Dedifferentiated amniotic fluid mesenchymal stem cell (primary cell): ENCODE data around the gene ASCC1.
"Not testable (repeated sequence)": the region's sequence is repeated elsewhere in the genome, so short reads cannot be mapped to it uniquely, and the experiment has no call there.

Source experiments
- DNase-seq: peaks from one replicate; pipeline ENCODE4 v3.0.0-alpha.2; 2016; ENCODE audit errors: extremely low spot score

ASCC1 gene

GRCh38 chr10:72170263-72170662 is 45.8 kb downstream of the ASCC1 start:
- no peak for DNase-seq

GRCh38 chr10:72167118-72167517 is 49.0 kb downstream of the ASCC1 start:
- DNase-seq = no peak

GRCh38 chr10:72164617-72165016 is 51.5 kb downstream of the ASCC1 start:
- DNase-seq = no peak

DNA sequence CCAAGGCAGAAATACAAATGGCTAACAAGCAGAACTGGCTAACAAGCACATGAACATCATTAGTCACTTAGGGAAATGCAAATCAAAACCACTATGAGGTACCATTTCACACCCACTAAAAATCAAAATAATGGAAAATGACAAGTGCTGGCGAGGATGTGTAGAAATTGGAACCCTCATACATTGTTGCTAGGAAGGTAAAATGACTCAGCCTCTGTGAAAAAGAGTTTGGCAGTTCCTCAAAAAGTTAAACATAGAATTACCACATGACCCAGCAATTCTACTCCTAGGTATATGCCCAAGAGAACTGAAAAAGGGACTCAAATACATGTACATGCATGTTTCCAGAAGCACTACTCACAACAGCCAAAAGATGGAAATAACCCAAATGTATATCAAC is 53.1 kb downstream of the ASCC1 start:
- DNase-seq = peak; percentile 42

DNA sequence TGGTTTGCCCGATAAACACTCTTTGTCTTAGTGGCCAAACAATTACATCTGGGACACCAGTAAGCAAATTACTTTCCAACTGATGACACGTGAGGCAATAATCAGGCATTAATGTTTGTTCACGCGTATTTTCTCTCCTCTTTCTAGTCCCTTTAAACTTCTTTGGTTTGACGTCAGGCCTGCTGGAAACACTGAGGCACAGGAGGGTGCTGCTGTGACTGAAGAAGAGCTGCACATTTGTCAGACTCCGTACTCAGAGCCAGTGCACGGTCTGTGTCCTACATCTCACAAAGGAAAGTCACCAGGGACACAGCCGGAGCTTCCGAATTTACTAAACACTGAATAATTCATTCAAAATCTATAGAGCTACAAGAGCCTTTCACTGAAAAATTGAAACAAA is 57.9 kb downstream of the ASCC1 start:
- no peak for DNase-seq

GRCh38 chr10:72156223-72156622 is 59.9 kb downstream of the ASCC1 start:
- no peak for DNase-seq

GRCh38 chr10:72152286-72152685 is 63.8 kb downstream of the ASCC1 start:
- DNase-seq = no peak

GRCh38 chr10:72150746-72151478 is 65.2 kb downstream of the ASCC1 start:
- not testable (repeated sequence) for DNase-seq

DNA sequence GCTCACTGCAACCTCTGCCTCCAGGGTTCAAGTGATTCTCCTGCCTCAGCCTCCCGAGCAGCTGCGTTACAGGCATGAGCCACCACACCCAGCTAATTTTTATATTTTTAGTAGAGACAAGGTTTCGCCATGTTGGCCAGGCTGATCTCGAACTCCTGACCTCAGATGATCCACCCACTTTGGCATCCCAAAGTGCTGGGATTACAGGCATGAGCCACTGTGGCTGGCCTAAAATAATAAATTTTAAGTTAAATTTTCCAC is 68.8 kb downstream of the ASCC1 start:
- not testable (repeated sequence) for DNase-seq

DNA sequence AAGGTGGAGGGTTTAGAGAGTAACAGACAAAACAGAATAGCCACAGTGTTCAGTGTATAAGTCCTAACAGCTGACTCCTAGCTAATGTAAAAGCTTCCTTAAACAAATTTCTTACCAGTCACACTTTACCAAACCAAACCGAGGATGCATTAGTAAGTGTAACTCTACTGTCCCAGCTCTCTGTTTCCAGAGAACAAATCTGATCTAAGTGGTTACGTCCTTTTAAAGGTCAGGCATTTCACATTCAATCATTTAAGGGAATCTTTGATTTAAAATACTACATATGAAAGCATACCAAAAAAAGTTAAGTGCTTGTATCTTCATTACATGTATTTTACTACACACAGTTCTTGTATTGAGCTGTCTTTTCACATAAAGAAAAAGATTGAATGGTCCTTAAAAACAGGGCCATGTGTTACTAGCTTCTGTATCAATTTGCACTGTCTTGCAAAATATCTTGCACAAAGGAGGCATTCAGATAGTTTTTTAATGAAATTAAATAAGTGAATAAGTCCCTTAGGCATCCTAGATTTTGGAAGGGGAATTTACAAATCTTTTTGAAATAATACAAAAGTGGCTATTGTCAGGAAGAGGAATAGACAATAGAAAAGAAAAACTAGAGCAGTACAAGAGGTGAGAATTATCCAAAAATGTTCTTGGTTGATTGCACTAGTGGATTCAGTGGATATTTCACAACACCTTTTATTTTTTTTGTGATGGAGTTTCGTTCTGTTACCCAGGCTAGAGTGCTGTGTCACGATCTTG is 69.3 kb downstream of the ASCC1 start:
- no peak for DNase-seq

DNA sequence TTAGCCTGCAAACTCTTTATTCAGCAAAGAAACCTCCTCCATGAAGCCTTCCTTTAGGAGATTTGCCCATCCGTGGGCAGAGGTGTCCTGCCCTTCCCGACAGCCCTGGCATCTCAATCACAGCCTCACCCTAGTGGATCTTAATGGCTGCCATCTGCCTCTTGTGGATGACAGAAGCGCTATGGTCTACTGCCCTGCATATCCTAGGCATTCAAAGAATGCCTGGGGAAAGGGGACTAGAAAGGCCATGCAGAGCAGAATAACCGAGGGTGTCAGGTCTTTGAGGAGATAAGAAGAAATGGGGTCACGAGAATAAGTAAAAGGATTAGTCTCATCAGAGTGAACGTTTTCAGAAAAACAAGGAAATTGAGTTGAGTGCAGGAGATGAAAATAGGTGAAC is 70.0 kb downstream of the ASCC1 start:
- no peak for DNase-seq

GRCh38 chr10:72145657-72146056 is 70.4 kb downstream of the ASCC1 start:
- no peak for DNase-seq

DNA sequence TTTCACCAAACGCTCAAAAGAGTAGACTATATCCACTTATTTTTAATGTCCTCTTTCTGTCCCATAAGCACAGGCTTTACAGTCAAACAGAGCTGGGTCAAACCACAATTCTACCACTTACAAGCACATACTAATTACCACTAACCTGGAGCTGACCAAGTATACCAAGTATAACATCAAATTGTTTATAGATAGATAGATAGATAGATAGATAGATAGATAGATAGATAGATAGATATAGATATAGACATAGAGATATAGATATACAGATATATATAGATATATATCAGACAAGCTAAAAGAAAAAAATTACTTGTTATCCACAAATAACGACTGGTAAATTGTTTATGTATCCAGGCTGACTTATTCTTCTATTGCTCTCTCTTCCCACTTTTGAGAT is 75.2 kb downstream of the ASCC1 start:
- DNase-seq = no peak

- DNase-seq = no peak
These were observed 75.9 kb downstream of the ASCC1 start for GRCh38 chr10:72140174-72140573.

- no peak for DNase-seq
These were observed 78.5 kb downstream of the ASCC1 start for GRCh38 chr10:72137583-72137982.

GRCh38 chr10:72136225-72136624 is 79.9 kb downstream of the ASCC1 start:
- DNase-seq = not testable (repeated sequence)

- no peak for DNase-seq
These were observed 81.0 kb downstream of the ASCC1 start for GRCh38 chr10:72134785-72135767.

GRCh38 chr10:72133517-72133916 is 82.6 kb downstream of the ASCC1 start:
- peak; percentile 20 for DNase-seq

GRCh38 chr10:72132854-72133253 is 83.2 kb downstream of the ASCC1 start:
- no peak for DNase-seq

DNA sequence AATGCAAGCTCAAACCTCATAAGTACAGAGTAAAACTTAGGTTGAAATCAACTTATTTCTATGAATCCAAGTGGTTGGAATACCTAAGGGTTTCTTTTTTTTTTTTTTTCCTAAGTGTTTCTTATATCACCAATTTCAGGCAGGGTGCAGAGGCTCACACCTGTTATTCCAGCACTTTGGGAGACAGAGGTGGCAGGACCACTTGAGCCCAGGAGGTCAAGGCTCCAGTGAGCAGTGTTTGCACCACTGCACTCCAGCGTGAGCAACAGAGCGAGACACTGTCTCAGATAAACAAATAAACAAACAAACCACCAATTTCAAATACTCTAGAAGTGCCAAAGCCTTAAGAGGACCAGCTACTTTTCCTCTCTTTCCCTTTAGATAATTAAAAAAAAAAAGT is 88.5 kb downstream of the ASCC1 start:
- DNase-seq = no peak

- no peak for DNase-seq
These were observed 89.2 kb downstream of the ASCC1 start for GRCh38 chr10:72126872-72127232.

GRCh38 chr10:72126184-72126871 is 89.7 kb downstream of the ASCC1 start:
- no peak for DNase-seq
